ENCODE measurements around the gene KCNJ4. TPM values are rescaled to one million over a fixed set of nuclear protein-coding genes. Genes with fewer than 3 reads are reported as not detected.

KCNJ4 gene
- total RNA-seq, 4 donors from 2014 or later: not detected

DNA sequence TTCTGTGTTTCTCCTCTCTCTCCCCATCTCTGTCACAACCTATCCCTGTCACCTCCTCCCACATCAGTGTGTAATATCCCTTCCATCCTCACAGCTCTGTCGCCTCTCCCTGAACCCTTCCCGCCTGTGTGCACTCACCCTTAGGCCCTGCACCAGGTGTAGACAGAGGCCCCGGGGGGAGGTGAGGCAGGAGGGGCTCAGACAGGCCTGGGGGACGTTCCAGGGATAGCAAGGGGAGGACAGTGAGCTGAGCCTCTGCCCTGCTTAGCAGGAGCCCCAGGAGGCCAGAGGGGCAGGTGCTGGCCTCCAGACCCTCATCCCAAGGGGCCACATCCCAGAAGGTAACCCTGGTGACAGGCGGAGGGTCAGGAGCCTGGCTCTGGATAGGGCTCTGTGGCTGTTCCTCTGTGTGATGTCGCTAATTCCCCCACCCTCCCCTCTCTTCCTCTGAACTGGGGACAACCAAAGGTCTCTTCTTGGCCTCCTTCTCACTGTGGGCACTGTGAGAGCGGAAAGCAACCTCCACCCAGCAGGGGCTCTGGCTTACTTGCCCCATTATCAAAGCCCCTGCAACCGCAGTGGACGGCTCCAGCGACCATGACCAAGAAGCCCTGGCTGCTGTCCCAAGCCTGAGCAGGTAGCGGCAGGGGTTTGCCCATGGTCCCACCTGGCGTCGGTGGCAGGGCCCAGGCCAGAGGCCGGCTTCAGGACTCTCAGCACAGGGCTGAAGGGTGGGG, 35.7 kb downstream of the KCNJ4 start:
- Histone ChIP-seq H3K4me1 (no peaks in the 10 kb centered on the region), H3K27ac (no peak overlapping the region), H3K4me3 (no peak overlapping the region), H3K36me3 (no peaks in the 10 kb centered on the region), H3K9me3 (no peaks in the 10 kb centered on the region), H3K27me3 (no peaks in the 10 kb centered on the region)
- WGBS, 2 donors (ENCODE audit: low coverage in 1 of 2): 20% methylated on average over 1 of the region's 14 CpGs; no CpG with 5 or more reads in 1 of the 2 donors
- TF ChIP-seq EP300 (IDR thresholded peaks at IDR 0.05) (no peak), POLR2A (IDR thresholded peaks at IDR 0.05) (no peak), POLR2AphosphoS5 (IDR thresholded peaks at IDR 0.05) (no peak)
- TF ChIP-seq, protein P1, sequence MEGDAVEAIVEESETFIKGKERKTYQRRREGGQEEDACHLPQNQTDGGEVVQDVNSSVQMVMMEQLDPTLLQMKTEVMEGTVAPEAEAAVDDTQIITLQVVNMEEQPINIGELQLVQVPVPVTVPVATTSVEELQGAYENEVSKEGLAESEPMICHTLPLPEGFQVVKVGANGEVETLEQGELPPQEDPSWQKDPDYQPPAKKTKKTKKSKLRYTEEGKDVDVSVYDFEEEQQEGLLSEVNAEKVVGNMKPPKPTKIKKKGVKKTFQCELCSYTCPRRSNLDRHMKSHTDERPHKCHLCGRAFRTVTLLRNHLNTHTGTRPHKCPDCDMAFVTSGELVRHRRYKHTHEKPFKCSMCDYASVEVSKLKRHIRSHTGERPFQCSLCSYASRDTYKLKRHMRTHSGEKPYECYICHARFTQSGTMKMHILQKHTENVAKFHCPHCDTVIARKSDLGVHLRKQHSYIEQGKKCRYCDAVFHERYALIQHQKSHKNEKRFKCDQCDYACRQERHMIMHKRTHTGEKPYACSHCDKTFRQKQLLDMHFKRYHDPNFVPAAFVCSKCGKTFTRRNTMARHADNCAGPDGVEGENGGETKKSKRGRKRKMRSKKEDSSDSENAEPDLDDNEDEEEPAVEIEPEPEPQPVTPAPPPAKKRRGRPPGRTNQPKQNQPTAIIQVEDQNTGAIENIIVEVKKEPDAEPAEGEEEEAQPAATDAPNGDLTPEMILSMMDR (IDR thresholded peaks at IDR 0.05): no peak
- no peak for ATAC-seq

DNA sequence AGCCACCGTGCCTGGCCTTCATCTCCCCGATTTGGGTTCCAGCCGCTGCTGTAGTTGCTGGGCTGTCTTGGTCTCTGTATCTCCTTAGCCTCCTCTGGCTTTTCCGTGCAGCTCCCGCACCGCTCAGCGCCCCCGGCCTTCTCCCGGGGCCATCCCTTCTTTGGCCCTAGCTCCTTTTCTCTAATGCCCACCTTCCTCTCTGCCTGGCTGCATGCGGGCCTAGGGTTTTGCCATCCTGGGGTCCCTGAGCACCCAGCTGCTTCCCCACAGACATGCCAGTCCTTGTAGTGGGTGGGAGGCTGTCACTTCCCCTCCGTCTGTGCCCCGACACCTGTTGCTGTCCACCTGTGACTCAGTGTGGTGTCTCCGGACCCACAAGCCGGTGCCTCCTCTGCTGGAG, 36.4 kb downstream of the KCNJ4 start:
- Histone ChIP-seq H3K27me3 (no peaks in the 10 kb centered on the region), H3K4me3 (no peak overlapping the region), H3K4me1 (no peaks in the 10 kb centered on the region), H3K36me3 (no peaks in the 10 kb centered on the region), H3K27ac (no peak overlapping the region), H3K9me3 (no peaks in the 10 kb centered on the region)
- whole genome bisulfite sequencing, 2 donors (ENCODE audit: low coverage in 1 of 2): 89 to 90% methylated on average over 5 to 13 of the region's 14 CpGs
- ATAC-seq: no peak
- no peak for TF ChIP-seq EP300 (IDR thresholded peaks at IDR 0.05)
- no peak for TF ChIP-seq POLR2A (IDR thresholded peaks at IDR 0.05)
- TF ChIP-seq, protein P1 (IDR thresholded peaks at IDR 0.05): no peak
- no peak for TF ChIP-seq POLR2AphosphoS5 (IDR thresholded peaks at IDR 0.05)

DNA sequence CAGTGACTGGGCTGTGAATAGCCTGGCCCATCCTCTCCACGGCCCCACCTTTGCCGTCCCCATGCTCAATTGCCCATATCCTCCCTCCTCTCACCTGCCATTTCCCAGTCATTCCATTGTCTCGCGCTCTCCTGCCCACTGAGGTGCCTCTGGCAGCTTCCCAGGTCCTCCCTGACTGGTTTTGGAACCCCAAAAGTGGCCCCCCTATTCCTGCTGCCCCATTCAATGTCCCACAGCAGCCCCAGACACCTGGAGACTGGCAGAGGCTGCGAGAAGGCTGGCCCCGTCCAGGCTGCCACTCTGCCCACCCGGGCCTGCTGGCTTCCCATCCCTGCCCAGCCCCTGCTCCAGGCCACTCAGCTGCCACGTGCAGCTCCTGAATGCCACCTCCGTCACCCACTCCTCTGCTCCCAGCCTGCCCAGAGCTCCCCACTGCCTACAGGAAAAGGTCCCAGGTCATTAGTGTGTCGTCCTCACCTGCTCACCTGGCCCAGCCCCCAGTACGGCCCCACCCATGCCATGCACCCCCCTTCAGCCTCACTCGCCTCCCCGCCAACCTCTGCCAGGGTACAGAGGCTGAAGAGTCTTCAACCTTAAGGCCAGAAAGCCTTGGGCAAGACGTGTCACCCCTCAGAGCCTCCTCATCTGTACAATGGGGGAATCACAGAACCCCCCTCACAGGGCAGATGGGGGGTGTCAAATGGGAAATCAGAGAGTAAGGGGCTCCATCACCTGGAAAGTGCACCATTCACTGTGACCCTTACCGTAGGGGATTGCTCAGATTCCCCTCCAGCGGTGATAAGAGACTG, 37.5 kb downstream of the KCNJ4 start:
- peaks cover 0 to 11% (median 6%) of the 10 kb centered on the region in 3 donors for H3K4me1 ChIP-seq
- H3K27ac ChIP-seq: no peak overlapping the region
- no peak overlapping the region for H3K4me3 ChIP-seq
- no peak for ATAC-seq
- H3K27me3 ChIP-seq: peaks cover 4% of the 10 kb centered on the region
- TF ChIP-seq, protein P1 (IDR thresholded peaks at IDR 0.05): no peak
- TF ChIP-seq POLR2A (IDR thresholded peaks at IDR 0.05) (no peak), EP300 (IDR thresholded peaks at IDR 0.05) (no peak), POLR2AphosphoS5 (IDR thresholded peaks at IDR 0.05) (no peak)
- WGBS, 2 donors (ENCODE audit: low coverage in 1 of 2): 77 to 87% methylated on average over 5 to 12 of the region's 16 CpGs
- H3K9me3 ChIP-seq: no peaks in the 10 kb centered on the region
- H3K36me3 ChIP-seq: no peaks in the 10 kb centered on the region

DNA sequence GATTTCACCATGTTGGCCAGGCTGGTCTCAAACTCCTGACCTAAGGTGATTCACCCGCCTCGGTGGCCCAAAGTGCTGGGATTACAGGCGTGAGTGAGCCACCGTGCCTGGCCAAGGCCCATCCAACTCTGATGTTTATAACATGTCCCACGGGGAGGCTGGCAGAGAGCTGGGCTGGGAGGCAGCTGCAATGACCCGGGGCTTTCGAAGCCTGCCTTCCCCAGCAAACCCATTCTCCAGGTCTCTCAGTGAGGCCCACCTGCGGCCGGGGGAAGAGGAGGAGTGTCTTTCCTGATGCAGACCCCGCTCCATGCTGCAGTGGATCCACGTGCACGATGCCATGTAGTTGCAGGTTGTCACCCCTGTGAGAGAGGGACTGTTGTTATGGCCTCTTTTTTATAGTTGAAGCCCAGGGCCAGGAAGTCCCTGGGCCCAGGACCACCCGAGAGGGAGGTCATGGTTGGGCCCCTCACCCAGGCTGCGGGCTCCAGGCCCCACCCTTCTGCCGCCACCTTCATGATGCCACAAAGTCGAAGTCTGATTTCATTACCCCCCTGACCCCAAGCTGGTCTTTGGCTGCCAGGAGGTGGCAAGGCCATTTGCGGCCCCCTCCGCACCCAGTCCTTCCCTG, 38.3 kb downstream of the KCNJ4 start:
- TF ChIP-seq POLR2AphosphoS5 (IDR thresholded peaks at IDR 0.05): no peak
- TF ChIP-seq, protein P1 (IDR thresholded peaks at IDR 0.05): no peak
- TF ChIP-seq POLR2A (IDR thresholded peaks at IDR 0.05): no peak
- TF ChIP-seq EP300 (IDR thresholded peaks at IDR 0.05): no peak
- H3K9me3 ChIP-seq: no peaks in the 10 kb centered on the region
- no peak overlapping the region for H3K4me3 ChIP-seq
- 60 to 84% methylated on average over 1 to 3 of the region's 18 CpGs for WGBS, 2 donors (ENCODE audit: low coverage in 1 of 2)
- no peaks in the 10 kb centered on the region for H3K36me3 ChIP-seq
- no peak overlapping the region for H3K27ac ChIP-seq
- H3K27me3 ChIP-seq: peaks cover 7% of the 10 kb centered on the region
- ATAC-seq: no peak
- H3K4me1 ChIP-seq: peaks cover 0 to 14% (median 7%) of the 10 kb centered on the region in 3 donors
